GM19438 (cell line): ENCODE results near the gene AK8.

ENCODE experiments used
- ATAC-seq: cut with Tn5 transposase; IDR thresholded peaks from one replicate; pipeline ENCODE4 v1.9.1; 2021; ENCODE audit warnings: low read depth; ENCODE audit not compliant: unreplicated experiment

The AK8 gene

GRCh38 chr9:132828201-132828770, 49.8 kb downstream of the AK8 start:
- ATAC-seq: no peak

DNA sequence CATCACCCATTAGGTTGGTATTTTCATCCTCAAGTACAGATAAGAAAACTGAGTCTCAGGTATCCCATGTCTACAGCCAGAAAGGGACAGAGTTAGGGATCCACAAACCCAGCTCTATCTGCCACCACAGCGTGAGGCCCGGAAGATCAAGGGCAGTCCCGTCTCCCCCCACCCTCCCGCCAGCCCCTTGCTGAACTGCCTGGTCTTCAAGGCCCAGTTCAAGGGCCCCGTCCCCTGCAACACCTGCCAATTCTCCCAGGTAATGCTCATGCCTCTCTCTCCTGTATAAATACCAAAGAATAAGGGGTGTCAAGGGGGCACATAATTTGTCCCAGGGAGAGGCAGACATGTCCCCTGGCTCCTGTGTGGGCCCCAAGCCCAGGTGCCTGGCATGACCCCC, 50.7 kb downstream of the AK8 start:
- no peak for ATAC-seq

GRCh38 chr9:132826621-132827365, 51.3 kb downstream of the AK8 start:
- ATAC-seq: no peak

DNA sequence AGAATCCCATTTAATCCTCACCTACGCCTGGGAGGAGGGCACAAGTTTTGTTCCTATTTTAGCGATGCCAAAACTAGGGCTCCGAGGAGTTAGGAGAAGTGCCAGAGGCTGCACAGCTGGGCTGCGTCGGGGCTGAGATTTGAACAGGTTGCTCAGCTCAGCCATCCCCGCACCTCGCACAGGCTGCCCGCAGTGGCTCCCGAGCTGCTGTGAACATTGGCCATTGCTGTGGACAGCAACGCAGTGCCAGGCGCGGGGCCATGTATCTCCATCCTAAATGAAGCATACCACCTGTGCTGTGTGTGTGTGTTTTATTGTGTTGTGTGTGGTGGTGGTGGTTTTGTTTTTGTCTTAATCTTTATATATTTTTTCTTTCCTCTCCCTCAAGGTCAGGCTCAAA, 52.0 kb downstream of the AK8 start:
- ATAC-seq: no peak

DNA sequence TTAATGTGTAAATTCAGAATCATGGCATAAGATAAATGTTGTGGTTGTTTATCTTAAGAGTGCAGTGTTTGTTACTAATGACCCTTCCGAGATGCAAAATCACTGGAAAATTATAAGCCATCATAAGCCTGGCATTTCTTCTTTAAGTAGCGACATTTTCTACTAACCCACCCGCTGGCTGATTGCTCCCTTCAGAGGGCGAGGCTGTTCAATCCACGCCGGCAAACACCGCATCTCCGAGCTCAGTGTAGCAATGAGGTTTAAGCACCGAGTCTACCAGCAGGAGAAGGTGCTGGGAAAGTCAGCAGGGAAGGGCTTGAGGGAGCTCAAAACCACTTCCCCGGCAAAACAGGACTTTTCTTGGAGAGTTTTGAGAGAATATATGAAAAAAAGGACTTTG, 52.7 kb downstream of the AK8 start:
- no peak for ATAC-seq

GRCh38 chr9:132824951-132825350, 53.1 kb downstream of the AK8 start:
- ATAC-seq: no peak

- no peak for ATAC-seq
These were observed 53.9 kb downstream of the AK8 start for GRCh38 chr9:132824151-132824550.

DNA sequence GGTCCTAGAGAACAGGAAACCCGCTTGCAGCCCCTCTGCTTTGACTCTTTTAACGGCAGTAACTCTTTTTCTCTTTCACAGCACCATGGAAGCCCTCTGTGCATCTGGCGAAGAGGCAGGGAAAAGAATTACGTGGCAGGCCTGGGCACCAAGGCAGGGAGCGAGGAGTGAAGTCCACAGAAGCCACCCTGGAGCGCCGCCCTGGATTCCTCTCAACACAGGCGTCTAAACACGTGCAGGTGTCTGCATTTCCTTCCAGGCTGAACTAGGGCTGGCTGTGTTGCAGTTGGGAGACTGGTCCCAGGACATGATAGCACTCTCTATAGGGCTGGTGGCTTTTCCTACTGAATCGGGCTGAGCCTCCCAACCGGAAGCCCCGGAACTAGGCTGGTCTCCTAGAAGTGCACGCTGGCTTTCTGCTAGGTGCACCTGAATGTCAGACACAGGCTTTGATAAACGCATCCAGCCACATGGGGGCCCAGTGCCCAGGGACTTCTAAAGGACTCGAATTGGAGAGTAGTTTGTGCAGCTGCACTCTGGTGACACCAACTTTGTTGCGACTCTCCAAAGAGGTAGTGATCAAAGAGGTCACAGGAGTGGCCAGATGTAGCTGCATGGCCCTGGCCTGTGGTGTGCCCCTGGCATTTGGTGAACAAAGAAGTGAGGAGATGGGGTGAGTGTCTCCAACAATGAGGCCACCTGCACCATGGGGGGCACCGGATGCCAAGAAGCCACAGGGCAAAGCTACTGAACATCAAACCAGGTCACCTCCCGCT, 54.5 kb downstream of the AK8 start:
- ATAC-seq: no peak

GRCh38 chr9:132820169-132820944, 57.7 kb downstream of the AK8 start:
- ATAC-seq: no peak

- no peak for ATAC-seq
These were observed 59.5 kb downstream of the AK8 start for GRCh38 chr9:132818588-132818987.

DNA sequence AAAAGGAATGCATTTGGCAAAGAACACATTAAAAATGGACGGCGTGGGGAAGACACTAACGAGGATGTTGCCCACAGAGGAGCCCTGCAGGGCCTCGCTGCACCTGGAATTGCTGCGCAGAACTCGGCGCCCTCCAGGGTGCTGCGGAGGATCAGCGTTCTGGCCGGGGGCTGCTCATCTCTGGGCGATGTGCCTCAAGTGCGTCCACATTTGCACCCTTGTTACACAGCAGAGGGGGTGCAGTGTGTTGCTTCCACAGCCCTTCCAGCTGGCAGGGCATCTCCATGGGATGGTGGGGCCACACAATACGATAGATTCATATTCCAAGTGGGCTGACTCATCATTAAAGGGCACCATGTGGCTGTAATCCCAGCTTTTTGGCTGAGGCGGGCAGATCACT, 63.1 kb downstream of the AK8 start:
- ATAC-seq: no peak

DNA sequence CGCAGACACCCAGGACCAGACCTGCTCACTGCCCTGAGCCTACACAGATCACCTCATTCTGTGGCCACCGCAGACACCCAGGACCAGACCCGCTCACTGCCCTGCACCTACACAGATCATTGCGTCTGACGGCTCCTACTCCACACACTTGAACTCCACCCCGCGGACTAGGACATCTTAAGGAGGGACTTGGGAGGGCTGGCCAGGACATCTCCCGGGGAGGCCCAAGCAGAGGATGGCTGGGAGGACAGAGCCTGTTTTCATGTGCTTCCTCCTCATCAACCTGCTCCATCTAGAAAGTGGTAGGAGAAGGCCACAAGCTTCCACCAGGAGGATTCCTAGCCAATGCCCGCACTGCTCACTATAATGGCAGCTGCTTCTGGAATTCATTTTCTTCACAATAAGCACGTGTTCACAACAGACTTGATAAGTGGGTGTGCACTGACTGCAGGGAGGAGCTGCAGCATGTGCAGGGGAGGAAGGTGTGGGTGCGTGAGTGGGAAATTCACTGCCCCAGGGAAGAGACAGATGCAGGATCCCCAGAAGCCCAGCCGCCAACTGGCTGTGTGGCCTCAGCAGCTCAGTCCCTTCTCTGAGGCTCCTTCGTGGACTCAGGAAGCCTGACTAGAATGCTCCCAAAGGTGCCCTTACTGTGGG, 64.8 kb downstream of the AK8 start:
- no peak for ATAC-seq

DNA sequence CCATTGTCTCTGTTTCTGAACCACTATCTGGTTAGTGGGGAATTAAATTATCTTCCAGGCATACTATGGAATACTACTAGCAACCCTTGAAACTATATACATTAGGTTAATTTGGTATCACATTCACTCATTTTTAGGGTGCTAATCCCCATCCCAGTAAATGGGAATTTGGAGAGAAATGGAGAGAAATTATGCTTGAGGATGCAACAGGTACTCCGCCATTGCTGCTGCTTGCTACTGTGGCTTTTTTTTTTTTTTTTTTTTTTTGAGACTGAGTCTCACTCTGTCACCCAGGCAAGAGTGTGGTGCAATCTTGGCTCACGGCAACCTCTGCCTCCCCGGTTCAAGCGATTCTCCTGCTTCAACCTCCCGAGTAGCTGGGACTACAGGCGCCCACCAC, 66.1 kb downstream of the AK8 start:
- no peak for ATAC-seq

- no peak for ATAC-seq
These were observed 67.8 kb downstream of the AK8 start for GRCh38 chr9:132810314-132810713.

GRCh38 chr9:132809677-132810271, 68.3 kb downstream of the AK8 start:
- no peak for ATAC-seq

- ATAC-seq: no peak
These were observed 69.4 kb downstream of the AK8 start for GRCh38 chr9:132808645-132809044.

DNA sequence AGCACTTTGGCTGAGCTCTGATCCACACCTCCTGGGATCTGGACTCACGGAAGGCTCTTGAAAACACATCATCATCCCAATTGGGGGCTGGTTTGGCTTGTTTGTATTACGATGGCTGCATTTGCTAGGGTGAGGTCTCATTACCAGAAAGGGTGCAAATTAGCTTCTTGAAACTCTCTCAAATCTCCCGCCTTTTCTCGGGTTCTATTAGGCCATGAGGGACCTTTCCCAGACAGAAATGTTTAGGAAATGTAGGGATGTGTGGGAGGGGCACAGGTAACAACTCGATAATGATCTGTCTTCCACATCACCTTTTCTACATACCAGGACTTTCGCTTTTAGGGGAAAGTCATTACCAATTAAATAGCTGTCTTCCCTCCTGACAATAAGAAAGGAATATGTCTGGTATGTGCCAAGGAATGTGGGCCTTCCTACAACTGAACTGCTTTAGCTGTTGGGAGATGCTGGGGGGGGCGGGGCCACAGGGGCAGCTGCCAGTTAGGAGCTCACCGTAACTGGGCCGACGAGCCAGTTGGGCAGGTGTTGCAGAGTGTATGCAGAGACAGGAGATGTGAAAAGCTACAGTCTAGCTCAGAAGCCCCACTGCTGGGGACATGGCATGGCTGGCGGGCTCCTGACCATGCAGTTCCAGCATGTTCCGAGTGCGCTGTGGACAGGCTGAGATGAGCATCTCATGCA, 71.2 kb downstream of the AK8 start:
- no peak for ATAC-seq

DNA sequence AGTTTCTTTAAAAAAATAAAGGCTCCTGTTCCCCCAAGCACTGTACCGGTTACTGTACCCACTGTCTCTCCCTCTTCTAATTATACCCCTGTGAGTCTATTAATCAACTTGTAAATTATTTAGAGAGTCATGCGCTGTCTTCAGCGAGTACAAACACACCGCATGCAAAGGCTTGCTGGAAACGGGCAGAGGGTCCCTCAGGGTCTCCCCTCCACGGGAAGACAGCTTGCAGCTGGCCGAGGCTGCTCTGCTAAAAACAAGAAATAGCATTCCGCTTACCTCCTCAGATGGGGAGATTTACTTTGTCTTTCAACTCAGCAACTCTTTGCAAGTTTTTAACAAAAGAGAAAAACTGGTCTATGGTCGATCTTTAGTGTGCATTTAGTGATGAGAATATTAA, 71.8 kb downstream of the AK8 start:
- no peak for ATAC-seq

DNA sequence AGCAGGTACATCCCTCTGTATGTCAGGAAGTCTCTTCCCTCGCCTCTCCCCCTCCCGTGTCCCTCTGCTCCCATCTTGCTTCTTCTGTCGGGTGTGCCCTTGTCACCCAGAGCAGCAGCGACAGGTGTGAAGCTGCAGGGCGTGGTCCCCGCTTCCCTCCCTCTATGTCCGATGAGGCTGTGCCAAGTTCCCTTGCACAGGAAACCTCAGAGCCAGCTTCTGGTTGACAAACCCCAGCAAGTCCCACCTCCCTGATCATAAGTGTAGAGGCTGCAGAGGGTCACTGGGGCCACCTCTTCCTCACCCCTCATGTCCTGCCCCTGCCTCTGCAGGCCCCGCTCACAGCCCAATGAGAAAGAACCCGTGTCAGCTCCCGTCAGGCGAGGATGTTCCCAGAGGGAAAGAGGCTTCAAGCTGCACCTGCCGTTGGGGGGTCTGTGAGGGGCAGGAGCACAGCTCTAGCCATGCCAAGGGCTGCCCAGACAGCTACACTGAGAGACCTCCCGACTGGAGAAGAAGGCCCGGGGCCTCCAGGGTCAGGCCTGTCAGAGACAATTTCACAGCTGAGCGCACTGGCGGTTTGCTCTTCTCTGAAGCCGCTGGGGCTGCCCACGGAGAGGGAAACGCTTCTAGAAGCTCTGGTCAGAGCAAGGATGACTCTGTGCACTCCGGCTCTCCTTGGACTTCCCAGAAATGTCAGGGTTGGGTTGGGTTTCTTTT, 73.3 kb downstream of the AK8 start:
- no peak for ATAC-seq
